Rectal smooth muscle tissue (tissue), 1 donor: ENCODE results near the gene E2F2.

Experiments
- H3K27ac ChIP-seq: one replicate; pipeline ENCODE4 v1.7.0; 2013; ENCODE audit warnings: low read depth, low read length, inconsistent platforms
- H3K27me3 ChIP-seq: one replicate; pipeline ENCODE4 v1.7.0; 2013; ENCODE audit warnings: low read length; ENCODE audit not compliant: control insufficient read depth, insufficient read depth
- H3K36me3 ChIP-seq: one replicate; pipeline ENCODE4 v1.7.0; 2013; ENCODE audit warnings: low read length; ENCODE audit not compliant: control insufficient read depth, insufficient read depth
- H3K4me1 ChIP-seq: one replicate; pipeline ENCODE4 v1.7.0; 2013; ENCODE audit warnings: low read length; ENCODE audit not compliant: control insufficient read depth, insufficient read depth
- H3K4me3 ChIP-seq: one replicate; pipeline ENCODE4 v1.7.0; 2013; ENCODE audit warnings: low read length
- H3K9ac ChIP-seq: one replicate; pipeline ENCODE4 v1.7.0; 2013; ENCODE audit warnings: low read length

Gene E2F2

DNA sequence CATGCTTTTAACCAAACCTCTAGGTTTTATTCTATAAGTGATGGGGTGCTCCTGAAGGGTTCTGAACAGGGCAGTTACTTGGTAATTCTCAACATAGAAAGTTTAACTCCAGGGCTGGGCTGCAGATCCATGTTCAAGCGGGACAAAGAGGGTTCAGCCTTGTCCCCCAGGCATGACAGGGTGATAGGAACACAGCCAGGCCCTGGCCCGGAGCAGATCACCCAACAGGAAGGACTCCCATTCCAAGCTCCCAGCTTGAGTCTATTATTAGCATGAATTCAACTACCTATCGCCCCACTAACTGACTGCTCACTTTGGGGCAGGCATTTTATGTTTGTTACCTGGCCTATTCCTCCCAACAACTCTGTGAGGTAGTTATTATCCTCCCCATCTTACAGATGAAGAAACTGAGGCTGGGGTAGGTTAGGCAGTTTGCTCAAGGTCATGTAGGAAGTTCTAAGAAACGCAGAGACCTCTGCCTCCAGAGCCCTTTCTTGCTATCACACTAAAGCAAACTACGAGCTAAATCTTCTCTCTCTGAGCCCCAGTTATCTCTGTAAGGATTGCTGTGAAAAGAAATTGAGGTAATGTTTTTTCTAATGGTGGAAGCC is 61.6 kb downstream of the E2F2 start:
- Histone ChIP-seq H3K4me3 (no peak overlapping the region), H3K36me3 (no peaks in the 10 kb centered on the region), H3K9ac (no peak overlapping the region), H3K27me3 (no peaks in the 10 kb centered on the region), H3K27ac (no peak overlapping the region), H3K4me1 (no peaks in the 10 kb centered on the region)

GRCh38 chr1:23466423-23466989 is 64.5 kb downstream of the E2F2 start:
- no peak overlapping the region for H3K27ac ChIP-seq
- no peaks in the 10 kb centered on the region for H3K4me1 ChIP-seq
- no peaks in the 10 kb centered on the region for H3K27me3 ChIP-seq
- no peaks in the 10 kb centered on the region for H3K36me3 ChIP-seq
- H3K9ac ChIP-seq: no peak overlapping the region
- H3K4me3 ChIP-seq: no peak overlapping the region

DNA sequence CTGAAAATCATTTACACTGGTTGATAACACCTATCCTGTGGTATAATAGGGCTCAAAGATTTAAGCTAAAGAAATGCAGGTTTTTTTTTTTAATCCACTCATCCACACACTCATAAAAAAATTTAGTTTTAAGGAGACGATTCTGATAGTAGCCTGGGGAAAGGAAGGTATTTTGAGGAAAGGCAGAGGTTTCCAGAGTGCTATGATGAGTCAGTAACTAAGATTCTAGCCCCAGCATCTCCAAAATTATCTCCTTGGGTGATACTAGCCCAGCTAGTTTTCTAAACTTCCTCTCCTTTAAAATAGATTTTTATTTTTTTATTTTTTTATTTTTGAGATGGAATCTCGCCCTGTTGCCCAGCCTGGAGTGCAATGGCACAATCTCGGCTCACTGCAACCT is 67.7 kb downstream of the E2F2 start:
- H3K36me3 ChIP-seq: no peaks in the 10 kb centered on the region
- no peak overlapping the region for H3K4me3 ChIP-seq
- H3K27me3 ChIP-seq: no peaks in the 10 kb centered on the region
- H3K27ac ChIP-seq: no peak overlapping the region
- no peak overlapping the region for H3K9ac ChIP-seq
- H3K4me1 ChIP-seq: no peaks in the 10 kb centered on the region

DNA sequence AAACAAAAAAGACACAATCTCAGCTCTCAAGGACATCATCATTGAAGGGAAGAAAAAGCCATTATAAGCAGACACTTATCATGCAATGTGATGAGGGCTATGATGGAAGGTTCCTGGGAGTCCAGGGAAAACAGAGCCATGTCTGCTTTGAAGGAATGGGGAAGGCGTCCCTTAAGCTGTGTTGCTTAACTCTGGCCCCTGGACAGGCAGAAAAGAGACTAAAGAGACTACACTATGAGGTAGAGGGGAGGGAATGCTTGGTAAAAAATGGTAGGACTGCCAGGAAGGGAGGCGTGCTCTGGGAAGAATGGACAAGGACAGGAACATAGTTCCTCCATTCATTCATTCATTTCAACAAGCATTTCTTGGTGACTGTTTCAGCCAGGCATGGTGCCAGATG is 68.3 kb downstream of the E2F2 start:
- Histone ChIP-seq H3K36me3 (no peaks in the 10 kb centered on the region), H3K4me1 (no peaks in the 10 kb centered on the region), H3K27me3 (no peaks in the 10 kb centered on the region)

GRCh38 chr1:23461050-23461449 is 70.0 kb downstream of the E2F2 start:
- H3K9ac ChIP-seq: no peak overlapping the region
- no peak overlapping the region for H3K4me3 ChIP-seq
- no peaks in the 10 kb centered on the region for H3K27me3 ChIP-seq
- H3K4me1 ChIP-seq: no peaks in the 10 kb centered on the region
- no peak overlapping the region for H3K27ac ChIP-seq
- H3K36me3 ChIP-seq: no peaks in the 10 kb centered on the region

More for the DNA sequence above, 68.3 kb downstream of the E2F2 start:
- H3K4me3 ChIP-seq: no peak overlapping the region
- no peak overlapping the region for H3K27ac ChIP-seq
- no peak overlapping the region for H3K9ac ChIP-seq

DNA sequence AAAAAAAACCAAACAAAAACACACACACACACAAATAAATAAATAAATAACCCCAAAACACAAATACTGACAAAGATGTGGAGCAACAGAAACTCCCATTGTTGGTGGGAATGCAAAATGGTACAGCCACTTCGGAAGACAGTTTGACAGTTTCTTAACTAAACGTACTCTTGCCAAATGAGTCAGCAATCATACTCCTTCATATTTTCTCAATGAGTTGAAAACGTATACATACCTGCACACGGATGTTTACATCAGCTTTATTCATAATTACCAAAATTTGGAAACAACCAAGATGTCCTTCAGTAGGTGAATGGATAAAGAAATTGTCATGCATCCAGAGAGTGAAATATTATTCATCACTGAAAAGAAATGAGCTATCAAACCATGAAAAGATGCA is 70.5 kb downstream of the E2F2 start:
- H3K36me3 ChIP-seq: no peaks in the 10 kb centered on the region
- H3K27me3 ChIP-seq: no peaks in the 10 kb centered on the region
- no peak overlapping the region for H3K27ac ChIP-seq
- H3K4me1 ChIP-seq: no peaks in the 10 kb centered on the region
- H3K4me3 ChIP-seq: no peak overlapping the region
- H3K9ac ChIP-seq: no peak overlapping the region

GRCh38 chr1:23459338-23459757 is 71.7 kb downstream of the E2F2 start:
- no peak overlapping the region for H3K27ac ChIP-seq
- no peaks in the 10 kb centered on the region for H3K4me1 ChIP-seq
- H3K9ac ChIP-seq: no peak overlapping the region
- H3K4me3 ChIP-seq: no peak overlapping the region
- peaks cover 4% of the 10 kb centered on the region for H3K36me3 ChIP-seq
- no peaks in the 10 kb centered on the region for H3K27me3 ChIP-seq
